Colonic mucosa (tissue), 4 donors: ENCODE results near the gene DNAJA4. TPM values are rescaled to one million over a fixed set of nuclear protein-coding genes. Genes with fewer than 3 reads are reported as not detected.

ENCODE experiments used
- DNase-seq: peaks from one replicate; pipeline ENCODE4 v3.0.0-alpha.2; 2020
- H3K27ac ChIP-seq: fragments of 200-600 bp; one replicate; pipeline ENCODE4 v1.8.0; 2021
- H3K27me3 ChIP-seq: fragments of 200-600 bp; one replicate; pipeline ENCODE4 v1.8.0; 2021
- H3K36me3 ChIP-seq: fragments of 200-600 bp; one replicate; pipeline ENCODE4 v1.8.0; 2021
- H3K4me1 ChIP-seq: fragments of 200-600 bp; one replicate; pipeline ENCODE4 v1.8.0; 2021; ENCODE audit warnings: mild to moderate bottlenecking
- H3K4me3 ChIP-seq: fragments of 200-600 bp; one replicate; pipeline ENCODE4 v1.8.0; 2021
- H3K9ac ChIP-seq, 2 donors: one replicate each; pipeline ENCODE4 v1.7.0; 2013; ENCODE audit warnings: control low read depth in 2 of 2, low read depth in 2 of 2, low read length in 2 of 2
- H3K9me3 ChIP-seq: fragments of 200-600 bp; one replicate; pipeline ENCODE4 v1.8.0; 2021
- intact Hi-C: fragments of 100-400 bp; cut with DNase I; formaldehyde crosslinking; loops from one replicate; pipeline ENCODE4 v1.14.1; 2022
- total RNA-seq, 2 donors: library from RNA; stranded (reverse); fragmentation: NEBNext Ultra II Directional in 1 of 2; extraction: Animal tissue kit (Norgen Biotek cat#: 25700) in 1 of 2; gene quantifications; one replicate each; pipeline ENCODE4 v1.2.1, GENCODE V29; 2021
- TF ChIP-seq, protein P1 (sequence below): fragments of 200-600 bp; IDR thresholded peaks from one replicate; pipeline ENCODE4 v1.8.0; 2022; ENCODE audit warnings: antibody characterized with exemption, mild to moderate bottlenecking
- donor health status: healthy.
- donor health status: DM: no; HTN: no; CAD: no.
- donor health status: DM: no; HTN: no; CAD: no.

The DNAJA4 gene
- total RNA-seq, 2 donors from 2014 or later: 42.6 to 54.5 TPM

DNA sequence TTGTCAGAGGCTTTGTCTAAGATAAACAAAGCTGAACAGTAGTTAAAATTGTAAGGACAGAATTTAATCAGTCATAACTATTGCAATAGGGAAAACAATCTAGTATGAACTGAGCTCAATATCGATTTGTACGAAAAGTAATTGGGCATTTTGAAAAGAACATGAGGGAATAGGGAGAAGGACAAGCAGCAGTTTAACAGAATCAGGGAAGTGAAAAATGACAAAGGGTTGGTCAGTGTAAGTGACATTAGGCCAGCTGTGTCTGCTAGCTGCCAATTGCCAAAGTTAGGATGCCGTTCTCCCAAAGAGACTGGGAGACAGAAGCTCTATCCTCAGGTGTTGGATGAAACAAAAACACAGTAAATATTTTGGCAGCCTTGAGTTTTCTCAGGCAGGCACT, 3.3 kb upstream of the DNAJA4 start:
- no peak overlapping the region for H3K9ac ChIP-seq
- H3K27me3 ChIP-seq: no peaks in the 10 kb centered on the region
- H3K4me3 ChIP-seq: no peak overlapping the region
- no peak for DNase-seq
- intact Hi-C loops: no loop called here
- no peaks in the 10 kb centered on the region for H3K9me3 ChIP-seq
- TF ChIP-seq, protein P1, sequence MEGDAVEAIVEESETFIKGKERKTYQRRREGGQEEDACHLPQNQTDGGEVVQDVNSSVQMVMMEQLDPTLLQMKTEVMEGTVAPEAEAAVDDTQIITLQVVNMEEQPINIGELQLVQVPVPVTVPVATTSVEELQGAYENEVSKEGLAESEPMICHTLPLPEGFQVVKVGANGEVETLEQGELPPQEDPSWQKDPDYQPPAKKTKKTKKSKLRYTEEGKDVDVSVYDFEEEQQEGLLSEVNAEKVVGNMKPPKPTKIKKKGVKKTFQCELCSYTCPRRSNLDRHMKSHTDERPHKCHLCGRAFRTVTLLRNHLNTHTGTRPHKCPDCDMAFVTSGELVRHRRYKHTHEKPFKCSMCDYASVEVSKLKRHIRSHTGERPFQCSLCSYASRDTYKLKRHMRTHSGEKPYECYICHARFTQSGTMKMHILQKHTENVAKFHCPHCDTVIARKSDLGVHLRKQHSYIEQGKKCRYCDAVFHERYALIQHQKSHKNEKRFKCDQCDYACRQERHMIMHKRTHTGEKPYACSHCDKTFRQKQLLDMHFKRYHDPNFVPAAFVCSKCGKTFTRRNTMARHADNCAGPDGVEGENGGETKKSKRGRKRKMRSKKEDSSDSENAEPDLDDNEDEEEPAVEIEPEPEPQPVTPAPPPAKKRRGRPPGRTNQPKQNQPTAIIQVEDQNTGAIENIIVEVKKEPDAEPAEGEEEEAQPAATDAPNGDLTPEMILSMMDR: no peak
- H3K27ac ChIP-seq: no peak overlapping the region
- H3K4me1 ChIP-seq: peaks cover 3% of the 10 kb centered on the region
- no peaks in the 10 kb centered on the region for H3K36me3 ChIP-seq

DNA sequence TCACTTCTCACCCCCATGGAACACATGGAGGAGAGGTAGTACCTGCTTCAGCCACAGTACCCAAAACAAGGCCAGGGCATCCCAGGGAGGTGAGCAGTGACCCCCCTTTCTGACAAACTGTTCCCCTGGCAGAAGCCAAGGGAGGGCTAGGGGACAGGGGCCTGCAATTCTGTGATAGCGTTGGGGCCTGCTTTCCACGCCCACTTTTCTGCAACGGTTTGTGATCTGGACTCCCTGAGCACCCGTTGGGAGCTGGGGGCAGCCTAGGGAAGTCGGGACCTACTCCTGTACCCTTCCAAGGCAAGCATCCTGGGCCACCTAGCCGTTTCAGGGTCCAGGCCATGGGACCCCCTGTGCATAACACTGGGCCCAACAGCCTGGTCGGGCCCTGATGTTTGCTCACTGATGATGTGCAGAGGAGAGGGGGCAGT, 996 bp upstream of the DNAJA4 start:
- Histone ChIP-seq H3K4me1 (peaks cover 7% of the 10 kb centered on the region), H3K27ac (no peak overlapping the region), H3K4me3 (no peak overlapping the region), H3K27me3 (no peaks in the 10 kb centered on the region), H3K36me3 (no peaks in the 10 kb centered on the region), H3K9ac (peak overlapping the region in 1 of 2 donors; percentile 56), H3K9me3 (no peaks in the 10 kb centered on the region)
- TF ChIP-seq, protein P1: no peak
- DNase-seq: no peak
- intact Hi-C loops: no loop called here

DNA sequence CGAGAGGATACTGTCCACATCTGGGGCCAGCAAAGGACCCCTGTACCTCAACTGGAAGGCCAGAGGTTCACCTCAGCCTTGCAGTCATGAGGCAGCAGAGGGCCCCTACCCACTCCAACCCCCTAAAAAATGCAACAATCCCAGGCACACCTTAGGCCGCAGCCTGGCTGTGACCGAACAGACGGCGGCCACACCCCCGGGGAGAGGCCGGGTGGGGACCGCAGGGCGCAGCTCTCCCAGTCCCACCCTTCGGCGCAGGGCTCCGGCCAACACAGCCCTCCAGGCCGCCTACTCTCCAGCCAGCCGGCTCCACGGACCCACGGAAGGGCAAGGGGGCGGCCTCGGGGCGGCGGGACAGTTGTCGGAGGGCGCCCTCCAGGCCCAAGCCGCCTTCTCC, 457 bp upstream of the DNAJA4 start:
- peak; percentile 82 for DNase-seq
- intact Hi-C loops: no loop called here
- peak overlapping the region; percentile 56 to 68 for H3K9ac ChIP-seq
- peak overlapping the region; percentile 67 for H3K4me3 ChIP-seq
- no peaks in the 10 kb centered on the region for H3K27me3 ChIP-seq
- peaks cover 7% of the 10 kb centered on the region for H3K4me1 ChIP-seq
- H3K27ac ChIP-seq: peak overlapping the region; percentile 55
- H3K36me3 ChIP-seq: no peaks in the 10 kb centered on the region
- H3K9me3 ChIP-seq: no peaks in the 10 kb centered on the region
- TF ChIP-seq, protein P1: no peak

DNA sequence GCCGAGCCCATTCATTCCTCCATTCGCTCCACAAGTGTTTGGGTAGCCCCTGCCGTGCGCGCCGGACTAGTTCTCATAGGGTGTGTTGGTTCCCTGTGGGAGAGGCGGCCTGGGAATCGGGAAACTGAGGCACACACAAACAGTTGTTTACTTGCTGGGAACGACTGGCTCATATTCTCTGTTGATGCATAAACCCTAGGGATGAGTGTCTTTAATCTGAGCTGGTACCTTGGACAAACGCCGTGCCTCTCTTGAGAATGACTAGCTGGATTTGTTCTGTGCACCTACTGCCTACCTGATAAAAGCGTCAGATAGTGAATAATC, 737 bp downstream of the DNAJA4 start:
- intact Hi-C loops: no loop called here
- Histone ChIP-seq H3K27ac (peak overlapping the region; percentile 39), H3K36me3 (no peaks in the 10 kb centered on the region), H3K4me1 (peaks cover 7% of the 10 kb centered on the region), H3K27me3 (no peaks in the 10 kb centered on the region), H3K4me3 (peak overlapping the region; percentile 67), H3K9ac (peak overlapping the region; percentile 68 to 81), H3K9me3 (no peaks in the 10 kb centered on the region)
- TF ChIP-seq, protein P1: no peak
- no peak for DNase-seq

DNA sequence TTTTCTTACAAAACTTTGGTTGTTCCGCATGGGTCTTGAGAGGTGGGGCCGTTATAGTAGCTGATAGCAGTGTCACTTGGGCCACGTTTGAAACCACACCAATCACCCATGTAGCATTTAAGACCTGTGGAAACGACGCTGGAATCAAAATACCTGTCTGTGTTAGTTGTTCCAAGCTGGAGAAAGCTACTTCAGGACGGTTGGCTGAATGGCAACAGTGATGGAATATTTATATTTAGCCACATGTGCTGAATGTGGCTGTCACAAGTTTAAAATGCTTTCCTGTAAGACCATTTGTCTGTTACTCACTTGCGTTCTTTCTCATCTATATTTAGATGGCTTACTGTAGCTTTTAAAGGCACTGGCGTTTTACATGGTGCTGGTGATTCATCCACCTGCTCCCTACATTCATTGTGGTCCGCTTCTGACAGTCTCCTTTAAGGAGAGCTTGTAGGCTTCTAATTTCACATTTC, 1.4 kb downstream of the DNAJA4 start:
- H3K27me3 ChIP-seq: no peaks in the 10 kb centered on the region
- peaks cover 7% of the 10 kb centered on the region for H3K4me1 ChIP-seq
- H3K36me3 ChIP-seq: no peaks in the 10 kb centered on the region
- H3K4me3 ChIP-seq: no peak overlapping the region
- intact Hi-C loops: no loop called here
- no peak for DNase-seq
- no peak overlapping the region for H3K9ac ChIP-seq
- TF ChIP-seq, protein P1: no peak
- no peaks in the 10 kb centered on the region for H3K9me3 ChIP-seq
- no peak overlapping the region for H3K27ac ChIP-seq
